ENCODE results near the gene ACSM3. TPM values are rescaled to one million over a fixed set of nuclear protein-coding genes. Genes with fewer than 3 reads are reported as not detected.

Gene ACSM3, protein sequence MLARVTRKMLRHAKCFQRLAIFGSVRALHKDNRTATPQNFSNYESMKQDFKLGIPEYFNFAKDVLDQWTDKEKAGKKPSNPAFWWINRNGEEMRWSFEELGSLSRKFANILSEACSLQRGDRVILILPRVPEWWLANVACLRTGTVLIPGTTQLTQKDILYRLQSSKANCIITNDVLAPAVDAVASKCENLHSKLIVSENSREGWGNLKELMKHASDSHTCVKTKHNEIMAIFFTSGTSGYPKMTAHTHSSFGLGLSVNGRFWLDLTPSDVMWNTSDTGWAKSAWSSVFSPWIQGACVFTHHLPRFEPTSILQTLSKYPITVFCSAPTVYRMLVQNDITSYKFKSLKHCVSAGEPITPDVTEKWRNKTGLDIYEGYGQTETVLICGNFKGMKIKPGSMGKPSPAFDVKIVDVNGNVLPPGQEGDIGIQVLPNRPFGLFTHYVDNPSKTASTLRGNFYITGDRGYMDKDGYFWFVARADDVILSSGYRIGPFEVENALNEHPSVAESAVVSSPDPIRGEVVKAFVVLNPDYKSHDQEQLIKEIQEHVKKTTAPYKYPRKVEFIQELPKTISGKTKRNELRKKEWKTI
- total RNA-seq: 0.71 and 0.83 TPM in 2 replicates

DNA sequence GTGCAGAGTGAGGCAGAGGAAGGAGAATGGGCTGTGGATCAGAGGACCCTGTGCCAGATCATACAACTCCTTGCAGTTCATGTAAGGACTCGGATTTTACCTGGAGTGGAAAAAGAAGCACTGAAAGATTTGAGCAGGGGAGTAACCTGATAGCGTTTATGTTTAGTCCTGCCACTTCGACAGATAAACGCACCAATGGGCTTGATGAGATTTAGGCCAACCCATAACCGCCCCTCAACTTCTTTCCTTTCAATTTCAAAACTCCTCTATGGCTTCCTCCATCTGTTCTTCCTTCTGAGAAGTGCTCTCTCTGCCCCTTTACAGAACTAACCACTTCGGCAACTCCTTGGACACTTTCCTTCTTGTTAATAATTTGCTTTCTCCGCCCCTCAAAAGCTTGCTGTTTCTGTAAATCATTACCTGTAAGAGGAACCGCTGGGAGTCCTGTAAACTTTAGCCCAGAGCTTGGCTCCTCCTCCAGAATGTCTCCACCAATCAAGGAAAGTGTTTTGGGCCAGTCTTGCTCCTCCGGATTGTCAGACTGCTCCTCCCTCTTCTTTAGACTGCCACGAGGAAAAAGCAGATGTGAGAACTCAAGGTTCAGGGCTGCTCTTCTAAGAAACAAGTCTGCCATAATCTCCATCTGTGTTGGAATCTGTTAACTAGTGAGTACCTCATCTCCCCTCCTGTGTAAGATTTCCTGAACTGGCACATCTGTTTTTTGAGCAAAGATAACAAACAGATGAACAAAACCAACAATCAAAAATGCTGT, at the start of gene ACSM3:
TSS of gene ACSM3 (plus strand) at position 554 of the 772 bp plus-strand sequence. CDS start 6,021 bp downstream, outside the sequence.

DNA sequence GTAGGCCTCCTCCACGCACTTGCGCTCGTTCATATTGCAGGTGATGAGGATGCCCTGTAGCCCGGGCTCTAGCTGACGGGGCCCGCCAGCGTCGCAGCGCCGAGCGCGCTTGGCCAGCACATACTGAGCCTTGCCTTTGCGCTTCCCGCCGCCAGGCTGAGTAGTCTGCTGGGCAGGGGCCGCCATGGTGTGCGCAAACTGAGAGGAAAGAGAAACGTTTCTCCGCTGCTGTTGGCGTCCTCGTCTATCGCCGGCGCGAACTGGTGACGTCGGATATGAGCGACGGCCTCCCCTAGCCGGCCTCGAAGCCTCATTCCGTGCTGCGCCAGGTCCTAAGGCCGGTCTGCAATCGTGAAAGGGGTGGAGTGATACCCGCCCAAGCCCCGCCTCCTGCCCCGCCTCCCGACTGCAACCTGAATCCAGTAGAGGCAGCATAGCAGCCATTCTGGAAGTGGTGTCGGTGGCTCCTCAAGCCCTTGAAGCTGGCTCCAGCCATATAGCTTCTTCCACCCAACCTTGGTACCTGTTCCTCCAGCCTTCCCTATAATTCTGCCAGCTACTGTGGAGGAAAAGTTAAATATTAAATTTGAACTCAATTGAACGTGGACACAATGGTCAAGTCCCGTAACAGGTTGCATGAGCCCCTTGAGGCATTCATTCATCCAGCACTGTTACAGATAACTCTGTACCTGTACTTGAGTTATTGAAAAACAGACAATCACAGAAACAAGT, 22.1 kb upstream of the ACSM3 start, which contains the start of gene THUMPD1:
TSS of gene THUMPD1 (minus strand) at position 265 of the 732 bp plus-strand sequence. CDS start at position 186, 79 bp downstream.

DNA sequence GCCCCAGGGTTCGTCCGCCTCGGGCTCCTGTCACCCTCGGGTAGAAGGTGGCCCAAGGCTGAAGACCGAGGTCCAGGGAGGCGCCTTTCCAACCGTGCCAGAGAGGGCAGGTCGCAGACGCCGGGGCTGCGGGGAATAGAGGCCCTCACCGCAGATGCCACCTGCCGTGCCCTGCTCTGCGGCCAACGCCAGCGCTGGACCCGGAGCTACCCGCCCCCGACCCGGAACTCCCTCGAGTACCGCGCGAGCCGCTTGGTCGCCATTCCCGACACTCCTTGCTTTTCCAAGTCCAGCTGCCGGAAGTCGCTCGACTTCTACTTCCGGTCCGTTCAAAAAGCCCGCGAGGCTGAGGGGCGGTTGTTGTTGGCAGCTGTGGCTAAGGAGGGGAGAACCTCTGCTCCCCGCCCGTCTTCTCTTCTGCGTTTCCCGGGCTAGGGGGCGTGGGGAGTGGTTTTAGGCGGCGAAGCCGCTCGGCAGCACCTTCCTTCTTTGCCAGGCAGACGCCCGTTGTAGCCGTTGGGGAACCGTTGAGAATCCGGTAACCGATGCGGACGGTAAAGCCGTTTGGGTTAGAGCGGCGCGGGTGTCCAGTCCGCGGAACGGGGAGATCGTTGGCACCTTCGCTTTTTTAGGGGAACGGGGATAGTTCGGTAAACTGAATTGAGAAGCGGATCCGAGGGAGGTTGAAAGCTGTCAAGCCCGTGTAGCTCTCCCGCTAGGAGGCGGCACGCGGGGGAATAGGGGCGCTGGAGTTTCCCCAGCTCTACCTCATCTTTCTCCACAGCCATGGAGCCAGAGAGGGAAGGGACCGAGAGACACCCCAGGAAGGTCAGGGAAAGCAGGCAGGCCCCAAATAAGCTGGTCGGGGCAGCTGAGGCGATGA, 42.6 kb downstream of the ACSM3 start, which contains the start of the genes ERI2 and REXO5:
TSS of gene ERI2 (minus strand) at position 305 of the 883 bp plus-strand sequence. CDS start at position 263, 42 bp downstream.
TSS of gene REXO5 (plus strand) at position 360 of the 883 bp plus-strand sequence. CDS start at position 787, 427 bp downstream.

Other genes with a start within 250 kb of the ACSM3 start
- gene ACSM2B, start 187.6 kb upstream of the ACSM3 start, total RNA-seq: not detected in 2 replicates
- gene ACSM1, start 66.3 kb upstream of the ACSM3 start, total RNA-seq: not detected in 2 replicates
- gene THUMPD1, start 22.2 kb upstream of the ACSM3 start, total RNA-seq: 42.7 and 46.0 TPM in 2 replicates
- gene ERI2, start 42.5 kb downstream of the ACSM3 start, total RNA-seq: 20.6 and 22.6 TPM in 2 replicates
- 4.1 and 4.9 TPM in 2 replicates for gene REXO5, start 42.5 kb downstream of the ACSM3 start, total RNA-seq
- gene DCUN1D3, start 136.3 kb downstream of the ACSM3 start, total RNA-seq: 22.6 and 35.0 TPM in 2 replicates
- 55.8 and 60.1 TPM in 2 replicates for gene LYRM1, start 136.8 kb downstream of the ACSM3 start, total RNA-seq